ENCODE data around the gene MAMDC4.
"Not testable (repeated sequence)": the region's sequence is repeated elsewhere in the genome, so short reads cannot be mapped to it uniquely, and the experiment has no call there.

The MAMDC4 gene

DNA sequence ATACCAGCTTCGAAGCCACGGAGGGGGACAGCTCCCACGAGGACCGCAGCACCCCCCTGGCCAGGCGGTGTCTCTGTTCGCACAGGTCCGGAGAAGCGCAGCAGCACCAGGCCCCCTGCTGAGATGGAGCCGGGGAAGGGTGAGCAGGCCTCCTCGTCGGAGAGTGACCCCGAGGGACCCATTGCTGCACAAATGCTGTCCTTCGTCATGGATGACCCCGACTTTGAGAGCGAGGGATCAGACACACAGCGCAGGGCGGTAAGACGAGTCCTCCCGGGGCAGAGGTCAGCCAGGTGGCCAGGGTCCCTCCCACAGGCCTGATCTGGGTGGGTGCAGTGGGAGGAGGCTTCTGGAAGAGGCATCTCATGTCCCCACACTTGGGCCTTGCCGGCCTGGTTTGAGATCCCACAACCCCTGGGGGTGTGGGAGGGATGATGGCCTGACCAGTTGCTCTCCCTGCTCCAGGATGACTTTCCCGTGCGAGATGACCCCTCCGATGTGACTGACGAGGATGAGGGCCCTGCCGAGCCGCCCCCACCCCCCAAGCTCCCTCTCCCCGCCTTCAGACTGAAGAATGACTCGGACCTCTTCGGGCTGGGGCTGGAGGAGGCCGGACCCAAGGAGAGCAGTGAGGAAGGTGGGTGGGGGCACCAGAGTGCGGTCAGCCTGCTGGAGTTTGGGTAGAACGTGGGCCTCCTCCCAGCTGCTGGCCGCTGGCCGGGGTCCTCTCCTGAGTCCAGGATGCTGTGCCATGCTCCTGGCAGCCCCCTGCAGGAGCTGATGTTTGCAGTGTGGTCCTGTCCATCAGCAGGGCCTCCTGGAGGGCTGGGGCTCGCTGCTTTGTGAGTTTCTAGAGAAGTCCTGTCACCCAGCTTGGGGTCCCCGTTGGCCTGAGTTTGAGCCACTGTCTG is 12.7 kb upstream of the MAMDC4 start:
- no peak for DNase-seq

DNA sequence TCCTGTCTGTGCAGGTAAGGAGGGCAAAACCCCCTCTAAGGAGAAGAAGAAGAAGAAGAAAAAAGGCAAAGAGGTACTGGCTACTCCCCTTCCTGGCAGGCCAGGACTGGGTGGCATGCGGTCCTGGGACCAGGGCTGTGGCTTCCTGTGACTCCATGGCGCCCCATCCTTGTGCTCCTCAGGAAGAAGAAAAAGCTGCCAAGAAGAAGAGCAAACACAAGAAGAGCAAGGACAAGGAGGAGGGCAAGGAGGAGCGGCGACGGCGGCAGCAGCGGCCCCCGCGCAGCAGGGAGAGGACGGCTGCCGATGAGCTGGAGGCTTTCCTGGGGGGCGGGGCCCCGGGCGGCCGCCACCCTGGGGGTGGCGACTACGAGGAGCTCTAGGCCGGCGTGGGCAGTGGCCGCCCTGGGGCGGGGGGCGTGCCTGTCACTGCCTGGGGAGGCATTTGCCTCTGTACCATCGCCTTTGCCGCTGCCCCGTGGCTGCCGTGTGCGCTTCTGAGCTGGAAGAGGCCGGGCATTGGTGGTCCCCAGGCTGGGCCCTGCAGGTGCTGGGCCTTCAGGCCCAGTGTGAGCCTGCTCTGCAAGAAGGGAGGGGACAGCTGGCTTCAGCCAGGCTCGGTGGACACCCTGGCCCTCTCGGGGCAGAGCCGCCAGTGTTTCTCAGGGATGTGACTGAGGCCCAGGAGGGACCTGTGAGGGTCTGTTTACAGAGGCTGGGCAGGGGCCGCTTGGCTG is 11.8 kb upstream of the MAMDC4 start:
- DNase-seq, result no peak

- no peak for DNase-seq
These were observed 11.1 kb upstream of the MAMDC4 start for GRCh38 chr9:136840877-136841645.

DNA sequence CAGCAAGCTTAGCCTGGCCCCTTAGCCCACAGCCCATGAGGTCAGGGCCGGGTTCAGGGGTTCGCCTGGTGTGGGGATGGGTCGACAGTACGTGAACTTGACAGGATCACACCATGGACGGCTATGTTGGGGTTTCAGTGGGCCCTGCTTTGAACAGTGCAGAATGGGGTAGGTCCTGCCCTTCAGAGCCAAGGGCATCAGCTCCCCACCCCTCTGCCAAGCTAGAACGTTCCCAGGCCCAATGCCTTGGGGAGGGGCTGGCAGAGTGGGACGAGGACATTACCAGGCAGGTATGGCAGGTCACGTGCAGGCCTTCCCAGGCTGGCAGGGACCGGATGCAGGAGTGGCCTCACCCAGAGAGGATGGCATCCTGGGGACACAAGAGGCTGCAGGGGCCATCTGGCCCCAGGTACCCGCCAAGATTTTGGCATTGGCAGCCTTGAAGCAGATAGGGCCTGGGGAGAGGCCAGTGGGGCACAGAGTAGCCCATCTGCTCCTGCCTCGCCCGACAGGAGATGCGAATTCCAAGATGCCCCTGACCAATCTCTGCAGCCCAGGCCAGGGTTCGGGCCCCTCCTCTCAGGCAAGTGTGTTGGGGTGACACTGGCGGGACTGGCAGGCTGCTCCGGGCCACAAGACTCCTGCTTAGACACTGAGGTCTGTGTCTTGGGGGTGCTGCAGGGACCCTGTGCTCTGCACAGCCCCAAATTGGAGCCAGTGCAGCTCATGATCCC is 10.3 kb upstream of the MAMDC4 start:
- not testable (repeated sequence) for DNase-seq

GRCh38 chr9:136842380-136842948 is 9.7 kb upstream of the MAMDC4 start, which contains the start of gene AJM1:
TSS of gene AJM1 (plus strand) at chr9:136842478. CDS start at chr9:136844415, 1,937 bp downstream.
- peak; percentile 46 to 76 (median 50) for DNase-seq

DNA sequence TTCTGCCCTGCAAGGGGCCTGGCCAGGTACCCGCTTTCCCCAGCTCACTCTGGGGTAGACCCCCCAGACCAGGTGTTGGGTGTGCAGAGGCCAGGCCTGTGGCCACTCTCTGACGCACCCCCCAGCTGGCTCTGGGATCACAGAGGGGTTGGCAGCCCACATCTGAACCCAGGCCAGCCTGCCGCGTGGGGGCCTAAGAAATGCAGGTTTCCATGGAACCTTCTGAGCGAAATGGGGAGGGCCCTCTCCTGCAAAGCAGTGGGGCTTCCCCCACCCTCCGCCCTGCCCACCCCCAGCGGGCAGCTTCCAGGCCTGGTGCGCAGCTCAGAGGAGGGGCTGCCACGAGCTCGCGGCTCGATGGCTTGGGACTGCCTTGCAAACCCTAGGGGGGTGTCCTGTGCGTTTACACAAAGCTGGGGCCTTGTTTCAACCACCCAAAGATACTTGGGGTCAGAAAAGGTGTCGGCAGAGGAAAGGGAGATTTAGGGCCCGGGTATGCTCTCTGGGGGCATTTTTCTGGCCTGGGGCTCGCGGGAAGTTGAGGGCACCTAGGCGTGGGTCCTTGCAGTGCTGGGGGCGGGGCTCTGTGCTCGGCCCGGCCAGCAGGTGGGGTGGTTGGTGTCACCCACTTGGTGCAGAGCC is 8.9 kb upstream of the MAMDC4 start:
- not testable (repeated sequence) for DNase-seq

DNA sequence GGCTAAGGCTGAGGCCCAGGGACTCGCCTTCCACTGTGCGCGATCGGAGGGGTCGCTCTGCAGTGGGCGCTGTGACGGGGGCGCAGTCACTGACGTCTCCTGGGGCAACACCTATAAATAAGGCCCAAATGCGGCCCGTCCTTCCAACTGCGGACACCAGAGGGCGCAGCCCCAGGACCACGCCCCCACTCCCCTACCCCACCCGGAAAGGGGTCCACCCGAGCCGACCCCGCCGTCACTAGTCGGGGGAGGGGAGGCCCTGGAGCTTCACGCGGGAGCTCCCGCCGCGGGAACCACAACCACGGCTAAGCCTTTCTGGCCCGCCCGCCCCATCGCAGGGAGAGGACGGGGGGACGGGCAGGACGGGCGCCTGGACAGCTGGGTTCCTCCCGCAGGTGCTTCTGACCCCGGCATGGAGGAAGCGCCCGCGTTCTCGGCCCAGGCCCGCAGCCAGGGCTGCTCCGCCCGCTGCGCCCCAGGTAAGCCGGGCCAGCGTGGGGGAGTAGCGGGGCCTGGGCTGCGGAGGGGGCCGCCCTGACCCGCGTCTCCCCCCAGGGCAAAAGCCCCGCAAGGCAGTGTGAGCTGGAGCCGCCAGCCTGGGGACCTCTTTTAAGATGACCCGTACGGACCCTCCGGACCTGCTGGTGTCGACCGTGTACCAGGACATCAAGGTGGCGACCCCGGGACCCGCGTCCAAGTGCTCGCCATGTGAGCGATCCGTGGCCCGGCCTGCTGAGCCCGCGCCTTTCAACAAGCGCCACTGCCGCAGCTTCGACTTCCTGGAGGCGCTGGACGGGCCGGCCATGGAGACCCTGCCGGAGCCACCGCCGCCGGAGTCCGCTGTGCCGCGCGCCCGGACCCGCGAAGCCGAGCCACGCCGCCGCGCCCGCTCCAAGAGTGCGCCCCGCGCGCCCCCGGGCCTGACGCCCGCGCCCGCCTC is 8.1 kb upstream of the MAMDC4 start:
- DNase-seq, result peak; percentile 22 to 53 (median 47)

- DNase-seq, result no peak
These were observed 7.2 kb upstream of the MAMDC4 start for GRCh38 chr9:136844761-136845464.

GRCh38 chr9:136845465-136846260 is 6.5 kb upstream of the MAMDC4 start:
- no peak for DNase-seq

GRCh38 chr9:136846376-136847087 is 5.6 kb upstream of the MAMDC4 start:
- DNase-seq, result no peak

DNA sequence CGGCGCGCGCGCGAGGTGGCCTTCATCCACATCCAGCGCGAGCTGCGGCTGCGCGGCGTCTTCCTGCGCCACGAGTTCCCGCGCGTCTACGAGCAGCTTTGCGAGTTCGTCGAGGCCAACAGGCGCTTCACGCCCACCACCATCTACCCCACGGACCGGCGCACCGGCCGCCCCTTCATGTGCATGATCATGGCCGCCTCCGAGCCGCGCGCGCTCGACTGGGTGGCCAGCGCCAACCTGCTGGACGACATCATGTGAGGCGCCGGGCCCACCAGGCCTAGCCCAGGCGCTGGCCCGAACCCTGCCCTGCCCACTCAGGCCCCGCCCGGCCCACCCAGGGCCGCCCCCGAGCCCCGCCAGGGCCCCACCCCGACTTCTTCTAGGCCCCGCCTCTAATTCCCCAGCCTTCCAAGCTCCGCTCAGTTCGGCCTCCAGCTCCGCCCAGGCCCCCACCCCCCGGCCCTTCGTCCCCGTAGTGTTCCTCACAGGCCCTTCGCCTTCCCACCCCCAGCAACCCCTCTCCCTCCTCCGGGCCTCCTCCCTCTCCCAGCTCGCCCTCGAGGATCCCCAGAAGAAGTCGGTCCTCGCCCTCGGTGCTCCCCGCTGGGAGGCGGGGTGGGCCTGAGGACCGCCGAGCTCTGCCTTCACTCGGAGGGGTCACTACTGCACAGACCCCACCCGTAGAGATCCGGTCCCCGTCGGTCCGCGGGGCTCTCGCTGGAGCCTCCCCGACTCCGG is 4.9 kb upstream of the MAMDC4 start:
- peak in 1 of 4 experiments; percentile 19 for DNase-seq

GRCh38 chr9:136847826-136848392 is 4.2 kb upstream of the MAMDC4 start:
- peak; percentile 22 to 48 (median 32) for DNase-seq

DNA sequence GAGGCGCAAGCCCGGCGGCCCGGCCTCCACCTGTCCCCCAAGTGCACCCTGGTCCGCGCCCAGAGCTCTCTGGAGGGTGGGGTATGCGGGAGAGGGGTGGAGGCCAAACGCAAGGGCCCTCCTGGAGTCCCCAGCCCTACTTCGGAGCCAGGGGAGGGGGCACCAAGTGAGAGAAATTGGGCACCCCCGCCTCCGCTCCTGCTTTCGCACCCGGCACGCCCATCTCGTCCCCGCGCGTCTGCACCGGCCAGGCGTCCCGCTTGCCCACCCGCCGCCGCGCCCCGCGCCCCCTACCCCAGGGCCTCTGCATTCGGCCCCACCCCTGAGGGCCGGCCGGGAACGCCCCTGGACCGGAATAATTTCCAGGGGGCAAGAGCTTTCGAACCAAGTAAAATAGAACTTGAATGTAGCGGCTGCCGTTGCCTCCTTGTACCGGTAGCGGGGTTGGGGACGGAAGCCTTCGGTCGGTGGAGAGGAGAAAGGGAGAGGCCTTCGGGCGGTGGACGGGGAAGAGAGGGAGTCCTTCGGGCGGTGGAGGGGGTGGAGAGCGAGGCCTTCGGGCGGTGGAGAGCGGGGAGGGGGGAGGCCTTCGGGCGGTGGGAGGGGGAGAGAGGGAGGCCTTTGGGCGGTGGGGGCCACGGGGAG is 3.6 kb upstream of the MAMDC4 start:
- no peak for DNase-seq

GRCh38 chr9:136849038-136849959 is 2.8 kb upstream of the MAMDC4 start, which contains the start of gene PHPT1:
TSS of gene PHPT1 (plus strand) at chr9:136849409. CDS start at chr9:136849431, 22 bp downstream.
- DNase-seq, result peak; percentile 89 to 97 (median 92)
